ENCODE results near the gene WDFY3. TPM values are rescaled to one million over a fixed set of nuclear protein-coding genes. Genes with fewer than 3 reads are reported as not detected.

The WDFY3 gene
- total RNA-seq, 1 experiment from 2014 or later = 155 TPM

DNA sequence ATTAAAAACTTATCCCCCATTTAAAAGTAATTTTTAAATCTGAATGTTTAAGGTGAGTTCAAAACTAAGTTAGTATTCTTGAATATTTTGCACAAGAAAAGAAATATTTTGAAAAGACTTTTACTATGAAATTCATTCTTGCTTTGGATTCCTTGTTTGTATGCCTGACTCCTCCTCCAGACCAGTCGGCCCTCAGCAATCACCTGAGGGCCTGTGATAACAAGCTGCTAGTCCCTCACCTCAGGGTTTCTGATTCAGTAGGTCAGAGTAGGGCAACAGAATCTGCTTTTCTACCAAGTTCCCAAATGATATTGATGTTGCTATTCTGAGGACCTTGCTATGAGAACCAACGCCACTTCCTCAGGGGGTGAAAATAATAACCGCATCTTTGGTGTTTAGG, 228.8 kb downstream of the WDFY3 start:
- DNase-seq = no peak
- no peak overlapping the region for H3K27ac ChIP-seq
- H3K36me3 ChIP-seq = peaks cover 91% of the 10 kb centered on the region
- no peak overlapping the region for H3K4me3 ChIP-seq
- no peaks in the 10 kb centered on the region for H3K9me3 ChIP-seq (replicated peaks)
- no peaks in the 10 kb centered on the region for H3K27me3 ChIP-seq
- no peaks in the 10 kb centered on the region for H3K4me1 ChIP-seq

DNA sequence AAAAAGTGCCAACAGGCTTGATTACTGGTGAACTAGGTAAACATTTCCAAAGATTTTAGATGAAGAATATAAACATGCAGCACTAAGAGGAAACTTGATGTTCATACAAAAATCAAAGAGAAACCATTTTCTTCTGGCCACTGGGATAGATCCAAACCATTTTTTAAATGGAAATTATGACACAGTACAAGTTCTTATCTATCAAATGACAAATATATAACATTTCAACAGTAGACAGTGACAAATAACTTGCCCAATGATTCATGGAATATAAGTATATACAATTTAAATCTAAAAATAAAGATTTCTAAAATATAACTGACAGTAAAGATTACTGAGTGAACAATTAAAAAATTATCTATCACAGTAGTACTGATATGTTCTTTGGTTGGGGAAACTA, 232.5 kb downstream of the WDFY3 start:
- no peak overlapping the region for H3K27ac ChIP-seq
- H3K36me3 ChIP-seq = peaks cover 85% of the 10 kb centered on the region
- DNase-seq = no peak
- no peaks in the 10 kb centered on the region for H3K4me1 ChIP-seq
- H3K27me3 ChIP-seq = no peaks in the 10 kb centered on the region
- H3K9me3 ChIP-seq (replicated peaks) = no peaks in the 10 kb centered on the region
- no peak overlapping the region for H3K4me3 ChIP-seq

DNA sequence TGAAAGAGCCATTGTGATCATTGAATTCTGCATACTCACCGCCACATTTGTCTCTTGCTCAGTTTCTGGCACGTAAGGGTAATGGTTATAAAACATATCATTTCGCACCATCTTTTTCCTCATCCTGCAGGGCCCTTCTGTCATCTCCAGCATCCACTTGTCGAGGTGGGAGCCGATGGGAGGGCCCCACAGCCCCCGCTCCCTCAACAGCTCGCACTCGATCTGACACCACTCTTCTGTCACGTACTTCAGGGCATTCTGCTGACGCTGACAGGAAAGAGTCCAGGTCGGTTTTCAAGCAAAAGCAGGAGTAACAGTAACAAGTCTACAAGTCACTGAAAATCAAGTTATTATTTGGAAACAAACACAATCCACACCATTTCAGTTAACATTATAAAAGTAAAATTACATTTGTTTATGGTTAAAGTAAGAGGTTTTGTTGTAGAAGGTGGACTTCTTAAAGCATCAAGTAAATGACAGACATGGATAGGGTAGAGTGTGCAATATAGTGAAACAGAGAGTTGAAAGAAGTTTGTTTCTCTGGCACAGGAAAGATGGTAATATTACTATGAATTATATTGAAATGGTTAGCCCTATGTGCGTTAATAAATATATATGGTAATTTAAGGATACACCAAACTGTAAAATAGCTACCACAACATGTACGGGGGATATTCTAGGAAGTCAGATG, 233.0 kb downstream of the WDFY3 start:
- peaks cover 84% of the 10 kb centered on the region for H3K36me3 ChIP-seq
- no peak overlapping the region for H3K4me3 ChIP-seq
- DNase-seq = no peak

DNA sequence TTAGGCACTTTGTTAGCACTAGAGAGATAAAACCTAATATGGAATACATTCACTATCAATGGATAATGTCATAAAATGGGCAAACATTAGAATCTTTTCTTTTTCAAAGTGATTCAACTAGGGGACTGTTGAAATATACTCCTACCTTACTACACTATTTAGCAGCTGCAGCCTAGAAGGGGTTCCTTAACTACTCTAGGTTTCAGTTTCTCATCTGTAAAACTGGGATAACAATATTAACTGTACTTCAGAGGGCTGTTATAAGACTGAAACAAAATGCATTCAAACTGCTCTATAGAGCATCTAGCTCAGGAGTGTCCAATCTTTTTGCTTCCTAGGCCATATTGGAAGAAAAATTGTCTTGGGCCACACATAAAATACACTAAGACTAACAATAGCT, 236.1 kb downstream of the WDFY3 start:
- Histone ChIP-seq H3K27me3 (no peaks in the 10 kb centered on the region), H3K9me3 (replicated peaks) (no peaks in the 10 kb centered on the region), H3K4me3 (no peak overlapping the region), H3K27ac (no peak overlapping the region), H3K36me3 (peaks cover 68% of the 10 kb centered on the region), H3K4me1 (no peaks in the 10 kb centered on the region)
- DNase-seq = no peak

More for the DNA sequence above, 233.0 kb downstream of the WDFY3 start:
- no peaks in the 10 kb centered on the region for H3K27me3 ChIP-seq
- H3K27ac ChIP-seq = no peak overlapping the region
- H3K4me1 ChIP-seq = no peaks in the 10 kb centered on the region
- no peaks in the 10 kb centered on the region for H3K9me3 ChIP-seq (replicated peaks)

DNA sequence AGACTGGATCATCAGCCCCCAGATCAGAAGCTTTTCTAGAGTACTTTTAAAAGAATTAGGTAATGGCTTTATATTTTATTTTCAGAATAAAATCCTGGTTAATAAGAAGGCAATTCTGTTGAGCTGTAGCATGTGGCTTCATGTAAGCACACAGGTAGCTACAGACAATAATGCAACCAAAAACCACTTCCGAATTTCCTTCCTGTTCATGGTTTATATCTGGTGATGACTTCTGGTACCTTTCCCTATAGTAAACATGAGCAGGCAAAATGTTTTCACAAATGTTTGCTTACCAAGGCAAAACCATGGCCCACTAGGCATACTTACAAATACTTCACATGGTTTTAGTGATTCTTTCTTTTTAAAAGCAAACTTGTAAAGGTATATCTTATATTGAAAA, 239.0 kb downstream of the WDFY3 start:
- Histone ChIP-seq H3K36me3 (peaks cover 70% of the 10 kb centered on the region), H3K27ac (no peak overlapping the region), H3K4me3 (no peak overlapping the region), H3K27me3 (no peaks in the 10 kb centered on the region), H3K4me1 (no peaks in the 10 kb centered on the region), H3K9me3 (replicated peaks) (no peaks in the 10 kb centered on the region)
- no peak for DNase-seq

DNA sequence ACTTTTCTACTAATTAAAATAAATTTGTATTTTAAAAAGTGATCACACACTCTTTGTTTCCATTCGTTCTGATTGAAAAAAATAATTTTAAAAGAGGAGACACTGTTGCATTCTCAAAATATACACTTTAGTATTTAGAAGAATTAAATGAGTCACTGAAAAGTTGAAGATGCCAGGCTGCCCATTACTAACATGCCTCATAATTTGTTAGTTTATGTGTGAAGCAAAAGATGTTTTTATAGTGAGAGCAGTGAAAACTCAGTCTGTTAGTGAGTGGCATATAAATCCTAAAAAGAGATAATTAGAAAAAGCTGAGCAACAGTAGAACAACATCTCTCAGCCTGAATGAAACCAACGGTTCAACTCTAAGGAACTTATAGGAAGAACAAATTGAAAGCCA, 240.1 kb downstream of the WDFY3 start:
- peaks cover 66% of the 10 kb centered on the region for H3K36me3 ChIP-seq
- DNase-seq = no peak
- H3K4me3 ChIP-seq = no peak overlapping the region
- no peaks in the 10 kb centered on the region for H3K9me3 ChIP-seq (replicated peaks)
- H3K27me3 ChIP-seq = no peaks in the 10 kb centered on the region
- no peaks in the 10 kb centered on the region for H3K4me1 ChIP-seq
- H3K27ac ChIP-seq = no peak overlapping the region

DNA sequence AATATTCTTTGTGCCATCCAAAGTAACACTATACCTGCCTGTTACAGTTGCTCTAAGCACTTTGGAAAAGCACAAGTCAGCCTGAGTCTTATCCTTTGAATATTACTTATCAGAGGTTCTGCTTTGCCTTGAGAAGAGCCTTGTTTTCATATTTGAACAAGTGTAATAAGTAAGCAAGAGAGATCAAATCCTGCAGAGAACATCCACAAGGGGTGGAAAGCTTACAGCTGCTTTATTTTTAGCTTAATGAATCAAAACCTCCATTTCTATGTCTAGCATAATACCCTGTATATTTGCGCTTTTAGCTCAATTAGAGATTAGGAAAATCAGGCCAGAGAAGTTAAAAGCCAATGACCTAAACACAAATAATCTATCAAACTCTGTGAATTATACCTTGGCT, 243.8 kb downstream of the WDFY3 start:
- Histone ChIP-seq H3K4me1 (no peaks in the 10 kb centered on the region), H3K9me3 (replicated peaks) (no peaks in the 10 kb centered on the region), H3K27me3 (no peaks in the 10 kb centered on the region), H3K4me3 (no peak overlapping the region), H3K27ac (no peak overlapping the region), H3K36me3 (peaks cover 82% of the 10 kb centered on the region)
- DNase-seq = no peak

DNA sequence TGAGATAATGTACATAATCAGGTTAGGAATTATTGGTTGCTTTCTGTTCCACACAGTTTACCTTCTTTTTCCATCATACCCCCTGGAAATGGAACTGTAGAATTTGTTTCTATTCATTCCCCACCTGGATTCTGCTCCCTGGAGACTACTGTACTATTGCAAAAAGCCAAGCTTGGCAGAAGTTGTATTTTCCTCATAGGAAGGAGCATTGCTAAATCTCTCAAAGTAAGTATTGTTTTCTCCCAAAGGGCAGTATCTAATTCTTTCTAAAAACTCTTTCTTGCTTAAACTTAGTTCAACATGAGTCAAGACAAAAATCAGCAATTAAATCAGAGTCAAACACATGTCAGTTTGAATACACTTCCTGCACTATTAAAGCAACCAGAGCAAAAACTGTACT, 247.4 kb downstream of the WDFY3 start:
- Histone ChIP-seq H3K4me1 (no peaks in the 10 kb centered on the region), H3K4me3 (no peak overlapping the region), H3K27ac (no peak overlapping the region), H3K27me3 (no peaks in the 10 kb centered on the region), H3K9me3 (replicated peaks) (no peaks in the 10 kb centered on the region), H3K36me3 (peaks cover 88% of the 10 kb centered on the region)
- DNase-seq = no peak

DNA sequence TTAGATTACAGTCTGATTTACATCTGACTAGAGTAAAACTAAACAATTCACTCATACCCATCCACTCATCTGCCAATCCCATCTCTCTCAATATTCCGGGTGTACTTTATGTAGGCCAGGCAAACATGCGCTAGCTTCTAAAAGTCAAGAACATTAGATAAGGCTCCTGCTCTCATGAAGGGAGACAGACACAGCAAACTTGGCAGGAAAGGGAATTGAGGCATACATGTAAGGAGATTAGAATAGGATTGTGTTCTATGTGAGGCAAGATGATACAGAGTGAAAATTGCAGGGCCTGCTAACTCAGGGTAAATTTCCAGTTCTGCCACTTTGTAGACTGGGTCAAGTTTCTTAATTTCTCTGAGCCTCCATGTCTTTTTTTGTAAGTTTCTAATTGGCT, 247.8 kb downstream of the WDFY3 start:
- DNase-seq = no peak
- H3K9me3 ChIP-seq (replicated peaks) = no peaks in the 10 kb centered on the region
- no peaks in the 10 kb centered on the region for H3K4me1 ChIP-seq
- no peaks in the 10 kb centered on the region for H3K27me3 ChIP-seq
- H3K36me3 ChIP-seq = peaks cover 86% of the 10 kb centered on the region
- H3K27ac ChIP-seq = no peak overlapping the region
- H3K4me3 ChIP-seq = no peak overlapping the region

DNA sequence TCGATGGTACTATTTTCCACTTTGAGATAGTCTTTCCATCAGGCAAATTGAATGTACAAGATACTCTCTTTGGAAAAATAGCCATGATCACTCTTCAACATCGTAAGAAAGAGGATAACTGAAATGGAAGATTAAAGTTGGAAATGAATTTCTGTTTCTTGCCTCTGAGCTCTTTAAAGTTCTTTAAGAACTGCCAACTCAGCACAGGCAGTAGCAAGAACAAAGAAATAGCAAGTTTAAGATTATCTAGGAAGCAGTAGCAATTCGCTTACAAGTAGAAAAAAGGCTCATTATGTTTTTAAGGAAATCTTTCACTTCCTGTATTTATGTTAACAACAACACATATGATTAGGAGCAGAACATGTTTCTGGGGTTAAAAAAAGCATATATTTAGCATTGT, 255.9 kb downstream of the WDFY3 start:
- DNase-seq = no peak
- Histone ChIP-seq H3K36me3 (peaks cover 94% of the 10 kb centered on the region), H3K27me3 (no peaks in the 10 kb centered on the region)

DNA sequence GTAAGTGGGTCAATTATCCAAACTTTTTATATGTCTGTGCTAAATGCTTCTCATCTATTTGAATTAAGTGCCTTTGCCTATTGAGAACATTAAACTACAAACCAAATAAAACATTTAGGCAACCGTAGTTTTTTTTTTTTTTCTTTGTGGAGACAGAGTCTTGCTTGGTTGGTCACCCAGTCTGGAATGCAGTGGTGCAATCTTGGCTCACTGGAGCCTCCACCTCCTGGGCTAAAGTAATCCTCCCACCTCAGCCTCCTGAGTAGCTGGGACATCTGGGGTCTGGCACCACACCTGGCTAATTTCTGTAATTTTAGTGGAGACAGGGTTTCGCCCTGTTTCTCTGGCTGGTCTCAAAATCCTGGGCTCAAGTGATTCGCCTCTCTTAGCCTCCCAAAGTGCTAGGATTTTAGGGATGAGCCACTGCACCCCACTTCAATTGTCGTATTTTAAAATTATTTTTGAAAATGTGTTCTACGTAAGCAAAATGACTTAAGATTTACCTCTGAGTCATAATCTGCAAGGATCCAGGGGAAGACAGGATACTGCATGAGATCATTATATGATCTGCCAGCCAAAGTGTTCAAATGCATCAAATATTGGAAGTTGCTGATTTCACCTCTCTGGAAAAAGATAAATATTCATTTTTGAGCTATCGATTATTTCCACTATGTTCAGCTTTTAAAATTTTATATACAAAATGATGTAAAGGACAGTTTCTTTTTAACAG, 257.9 kb downstream of the WDFY3 start:
- Histone ChIP-seq H3K36me3 (peaks cover 95% of the 10 kb centered on the region), H3K27ac (no peak overlapping the region)
- no peak for DNase-seq

More for the DNA sequence above, 255.9 kb downstream of the WDFY3 start:
- Histone ChIP-seq H3K4me1 (no peaks in the 10 kb centered on the region), H3K4me3 (no peak overlapping the region), H3K27ac (no peak overlapping the region), H3K9me3 (replicated peaks) (no peaks in the 10 kb centered on the region; the same call in 1 of the 2 replicates)

DNA sequence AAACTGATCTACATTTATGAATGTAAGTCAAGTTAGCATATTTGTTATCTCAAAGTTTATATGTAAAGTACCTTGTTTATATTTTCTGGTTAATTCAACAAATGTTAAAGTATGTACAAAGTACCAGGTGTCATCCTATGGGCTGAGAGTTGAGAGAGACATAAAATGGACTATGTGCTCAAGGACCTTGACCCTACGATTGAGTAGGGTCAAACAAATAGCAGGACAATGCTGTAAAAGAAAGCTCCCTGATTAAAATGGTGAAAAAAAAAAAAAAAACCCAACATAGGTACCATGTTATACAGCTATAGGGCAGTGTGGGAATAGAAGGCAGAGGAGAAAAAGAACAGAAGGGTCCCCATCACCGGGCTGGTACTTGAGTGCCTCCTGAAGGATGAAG, 260.2 kb downstream of the WDFY3 start:
- H3K27me3 ChIP-seq = no peaks in the 10 kb centered on the region
- no peak for DNase-seq
- no peak overlapping the region for H3K4me3 ChIP-seq
- no peak overlapping the region for H3K27ac ChIP-seq
- H3K4me1 ChIP-seq = no peaks in the 10 kb centered on the region
- no peaks in the 10 kb centered on the region; the same call in 1 of the 2 replicates for H3K9me3 ChIP-seq (replicated peaks)
- H3K36me3 ChIP-seq = peaks cover 93% of the 10 kb centered on the region

More for the DNA sequence above, 257.9 kb downstream of the WDFY3 start:
- no peaks in the 10 kb centered on the region; the same call in 1 of the 2 replicates for H3K9me3 ChIP-seq (replicated peaks)
- H3K4me1 ChIP-seq = no peaks in the 10 kb centered on the region
- H3K4me3 ChIP-seq = no peak overlapping the region
- no peaks in the 10 kb centered on the region for H3K27me3 ChIP-seq

DNA sequence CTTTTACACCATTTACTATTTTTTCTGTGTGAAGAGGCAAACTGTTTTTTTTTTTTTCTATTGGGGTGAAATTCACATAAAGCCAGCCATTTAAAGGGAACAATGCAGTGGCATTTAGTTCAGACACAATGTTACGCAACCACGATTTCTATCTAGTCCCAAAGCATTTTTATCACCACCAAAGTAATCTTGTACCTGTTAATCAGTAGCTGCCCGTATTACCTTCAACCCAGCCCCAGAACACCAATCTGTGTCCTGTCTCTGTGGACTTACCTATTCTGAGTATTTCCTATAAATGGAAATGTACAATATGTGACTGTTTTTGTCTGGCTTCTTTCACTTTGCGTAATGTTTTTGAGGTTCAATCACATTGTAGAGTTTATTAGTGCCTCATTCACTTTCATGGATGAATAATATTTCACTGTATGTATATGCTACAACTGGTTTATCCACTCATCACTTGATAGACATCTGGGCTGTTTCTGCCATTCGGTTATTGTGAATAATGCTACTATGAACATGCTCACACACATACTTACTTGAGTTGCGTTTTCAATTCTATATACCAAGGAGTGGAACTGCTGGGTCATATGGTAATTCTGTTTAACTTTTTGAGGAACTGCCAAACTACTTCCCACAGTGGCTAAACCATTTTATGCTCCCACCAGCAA, 267.4 kb downstream of the WDFY3 start:
- H3K27me3 ChIP-seq = no peaks in the 10 kb centered on the region
- peaks cover 93% of the 10 kb centered on the region for H3K36me3 ChIP-seq
- H3K27ac ChIP-seq = no peak overlapping the region
- H3K9me3 ChIP-seq (replicated peaks) = no peaks in the 10 kb centered on the region
- H3K4me3 ChIP-seq = no peak overlapping the region
- H3K4me1 ChIP-seq = no peaks in the 10 kb centered on the region; the same call in 1 of the 2 replicates
- no peak for DNase-seq

DNA sequence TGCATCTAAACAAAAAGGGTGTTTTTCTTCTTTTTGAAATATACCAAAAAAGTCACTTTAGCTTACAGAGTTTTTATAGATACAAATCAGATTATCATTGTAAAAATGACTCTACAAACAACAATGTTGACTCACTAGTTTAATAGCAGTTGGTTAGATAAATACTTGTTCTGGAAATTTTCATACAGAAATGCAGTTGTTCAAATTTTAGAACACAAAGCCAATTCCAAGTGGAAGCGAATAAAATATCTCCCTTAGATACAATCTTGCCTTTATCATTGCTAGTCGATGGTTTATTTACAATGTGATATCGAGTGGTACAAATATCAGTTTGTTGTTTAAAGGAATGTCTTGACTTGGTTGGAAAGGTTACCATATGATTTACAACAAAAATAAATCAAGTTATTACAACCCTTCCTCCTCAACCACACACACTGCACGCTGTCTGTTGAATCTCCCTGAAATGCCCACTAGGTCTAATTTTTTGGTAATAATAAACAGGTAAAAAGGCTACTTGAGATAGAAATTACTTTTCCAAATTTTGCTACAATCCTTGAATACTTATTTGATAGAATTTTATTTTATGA, 268.8 kb downstream of the WDFY3 start:
- H3K9me3 ChIP-seq (replicated peaks) = no peaks in the 10 kb centered on the region
- H3K4me1 ChIP-seq = no peaks in the 10 kb centered on the region; the same call in none of the 2 replicates
- no peak for DNase-seq
- no peak overlapping the region for H3K4me3 ChIP-seq
- H3K27ac ChIP-seq = no peak overlapping the region
- peaks cover 93% of the 10 kb centered on the region for H3K36me3 ChIP-seq
- H3K27me3 ChIP-seq = no peaks in the 10 kb centered on the region

DNA sequence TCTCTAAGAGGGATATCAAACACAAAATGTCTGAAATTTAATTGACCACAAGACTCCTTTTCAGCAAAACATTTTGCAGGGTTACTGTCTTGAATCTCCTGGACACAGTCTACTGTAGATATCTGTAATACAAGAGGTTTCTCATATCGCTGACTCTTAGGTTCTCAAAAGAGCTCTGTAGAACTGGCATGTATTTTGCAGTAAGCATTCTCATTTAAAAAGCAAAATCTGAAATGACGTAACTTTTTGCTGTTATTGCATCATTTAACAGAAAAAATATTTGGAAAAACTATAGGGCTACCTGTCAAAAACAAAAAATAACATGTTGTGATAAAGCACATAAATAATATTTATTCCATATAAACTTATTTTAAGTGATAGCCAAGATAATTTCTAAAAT, 269.3 kb downstream of the WDFY3 start:
- no peak overlapping the region for H3K4me3 ChIP-seq
- H3K4me1 ChIP-seq = peaks cover 5% of the 10 kb centered on the region
- peaks cover 93% of the 10 kb centered on the region for H3K36me3 ChIP-seq
- no peaks in the 10 kb centered on the region for H3K27me3 ChIP-seq
- no peaks in the 10 kb centered on the region for H3K9me3 ChIP-seq (replicated peaks)
- no peak for DNase-seq
- no peak overlapping the region for H3K27ac ChIP-seq

Measured in SJCRH30 (cell line).